ENCODE data around the gene MOV10L1. TPM values are rescaled to one million over a fixed set of nuclear protein-coding genes. Genes with fewer than 3 reads are reported as not detected.

Gene MOV10L1
- total and polyA plus RNA-seq, 2 donors (not counting 1 experiment from before 2014, with no cell fraction given), result 0.03 to 0.83 TPM

GRCh38 chr22:50211147-50211546, 121.3 kb downstream of the MOV10L1 start:
- Histone ChIP-seq H3K4me1 (ENCODE audit: control insufficient read depth, extremely low read depth, insufficient read depth, low read length) (no peaks in the 10 kb centered on the region), H3K9ac (ENCODE audit: insufficient read depth, low read length) (no peak overlapping the region), H3K9me3 (ENCODE audit: control insufficient read depth, insufficient read depth, low read depth, low read length) (no peaks in the 10 kb centered on the region), H3K79me2 (ENCODE audit: control insufficient read depth, insufficient read depth, low read length) (peaks cover 19% of the 10 kb centered on the region), H3K4me2 (ENCODE audit: extremely low read depth, insufficient read depth, low read length) (no peak overlapping the region), H3K27ac (ENCODE audit: insufficient read depth, low read length) (no peak overlapping the region), H4K20me1 (ENCODE audit: control insufficient read depth, extremely low read depth, insufficient read depth, low read length) (peaks cover 4% of the 10 kb centered on the region), H2AFZ (ENCODE audit: low read length) (no peak overlapping the region), H3K36me3 (ENCODE audit: control insufficient read depth, insufficient read depth, low read length) (peaks cover 36% of the 10 kb centered on the region), H3K4me3 (replicated peaks in 1 of 4; ENCODE audit: control extremely low read depth in 1 of 4, insufficient read depth in 1 of 4, low read depth in 3 of 4, low read length in 4 of 4) (no peak overlapping the region), H3K27me3 (ENCODE audit: control insufficient read depth, insufficient read depth, low read length) (no peaks in the 10 kb centered on the region)
- TF ChIP-seq EZH2 (IDR thresholded peaks at IDR 0.05; ENCODE audit: low read length, missing control alignments), result no peak
- TF ChIP-seq, protein P1, sequence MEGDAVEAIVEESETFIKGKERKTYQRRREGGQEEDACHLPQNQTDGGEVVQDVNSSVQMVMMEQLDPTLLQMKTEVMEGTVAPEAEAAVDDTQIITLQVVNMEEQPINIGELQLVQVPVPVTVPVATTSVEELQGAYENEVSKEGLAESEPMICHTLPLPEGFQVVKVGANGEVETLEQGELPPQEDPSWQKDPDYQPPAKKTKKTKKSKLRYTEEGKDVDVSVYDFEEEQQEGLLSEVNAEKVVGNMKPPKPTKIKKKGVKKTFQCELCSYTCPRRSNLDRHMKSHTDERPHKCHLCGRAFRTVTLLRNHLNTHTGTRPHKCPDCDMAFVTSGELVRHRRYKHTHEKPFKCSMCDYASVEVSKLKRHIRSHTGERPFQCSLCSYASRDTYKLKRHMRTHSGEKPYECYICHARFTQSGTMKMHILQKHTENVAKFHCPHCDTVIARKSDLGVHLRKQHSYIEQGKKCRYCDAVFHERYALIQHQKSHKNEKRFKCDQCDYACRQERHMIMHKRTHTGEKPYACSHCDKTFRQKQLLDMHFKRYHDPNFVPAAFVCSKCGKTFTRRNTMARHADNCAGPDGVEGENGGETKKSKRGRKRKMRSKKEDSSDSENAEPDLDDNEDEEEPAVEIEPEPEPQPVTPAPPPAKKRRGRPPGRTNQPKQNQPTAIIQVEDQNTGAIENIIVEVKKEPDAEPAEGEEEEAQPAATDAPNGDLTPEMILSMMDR (conservative IDR thresholded peaks at IDR 0.05 in 1 of 2, IDR thresholded peaks at IDR 0.05 in 1 of 2; ENCODE audit: low read depth in 1 of 2, low read length in 2 of 2), result no peak
- DNase-seq (ENCODE audit: low read depth in 2 of 2), result no peak

Other genes with a start within 250 kb of the MOV10L1 start
- gene ZBED4, start 236.2 kb upstream of the MOV10L1 start, total RNA-seq, result 6.3 and 6.4 TPM in 2 replicates
- gene ZBED4, start 236.2 kb upstream of the MOV10L1 start, polyA plus RNA-seq, result 3.5 and 4.8 TPM in 2 replicates
- gene ALG12, start 171.6 kb upstream of the MOV10L1 start, total RNA-seq, result 19.0 and 21.3 TPM in 2 replicates
- 9.6 and 10.5 TPM in 2 replicates for gene ALG12, start 171.6 kb upstream of the MOV10L1 start, polyA plus RNA-seq
- gene CRELD2, start 171.4 kb upstream of the MOV10L1 start, total RNA-seq, result 41.3 and 56.6 TPM in 2 replicates
- gene CRELD2, start 171.4 kb upstream of the MOV10L1 start, polyA plus RNA-seq, result 45.3 and 50.9 TPM in 2 replicates
- 40.1 and 47.7 TPM in 2 replicates for gene PIM3, start 129.2 kb upstream of the MOV10L1 start, total RNA-seq
- 6.8 and 8.0 TPM in 2 replicates for gene PIM3, start 129.2 kb upstream of the MOV10L1 start, polyA plus RNA-seq
- under 0.01 TPM in 1 of 2 replicates, not detected in the other for gene IL17REL, start 77.2 kb upstream of the MOV10L1 start, total RNA-seq
- gene IL17REL, start 77.2 kb upstream of the MOV10L1 start, polyA plus RNA-seq, result not detected in 2 replicates
- not detected in 2 replicates for gene TTLL8, start 31.7 kb upstream of the MOV10L1 start, total RNA-seq
- gene TTLL8, start 31.7 kb upstream of the MOV10L1 start, polyA plus RNA-seq, result not detected in 2 replicates
- gene MLC1, start 4.6 kb upstream of the MOV10L1 start, total RNA-seq, result under 0.01 TPM in 2 replicates
- gene MLC1, start 4.6 kb upstream of the MOV10L1 start, polyA plus RNA-seq, result not detected in 2 replicates
- gene PANX2, start 80.7 kb downstream of the MOV10L1 start, total RNA-seq, result under 0.01 and 0.17 TPM in 2 replicates
- gene PANX2, start 80.7 kb downstream of the MOV10L1 start, polyA plus RNA-seq, result 0.44 and 0.45 TPM in 2 replicates
- gene TRABD, start 95.9 kb downstream of the MOV10L1 start, total RNA-seq, result 15.2 and 17.2 TPM in 2 replicates
- 11.8 and 17.6 TPM in 2 replicates for gene TRABD, start 95.9 kb downstream of the MOV10L1 start, polyA plus RNA-seq
- 16.9 and 20.1 TPM in 2 replicates for gene SELENOO, start 111.0 kb downstream of the MOV10L1 start, total RNA-seq
- gene SELENOO, start 111.0 kb downstream of the MOV10L1 start, polyA plus RNA-seq, result 8.3 and 10.2 TPM in 2 replicates
- 19.0 and 23.8 TPM in 2 replicates for gene TUBGCP6, start 155.0 kb downstream of the MOV10L1 start, total RNA-seq
- gene TUBGCP6, start 155.0 kb downstream of the MOV10L1 start, polyA plus RNA-seq, result 6.7 and 7.3 TPM in 2 replicates
- 19.3 and 27.6 TPM in 2 replicates for gene HDAC10, start 161.3 kb downstream of the MOV10L1 start, total RNA-seq
- gene HDAC10, start 161.3 kb downstream of the MOV10L1 start, polyA plus RNA-seq, result 5.1 and 6.7 TPM in 2 replicates
- gene MAPK12, start 171.7 kb downstream of the MOV10L1 start, total RNA-seq, result 24.4 and 30.1 TPM in 2 replicates
- 16.4 and 21.5 TPM in 2 replicates for gene MAPK12, start 171.7 kb downstream of the MOV10L1 start, polyA plus RNA-seq
- 5.9 and 7.6 TPM in 2 replicates for gene MAPK11, start 180.4 kb downstream of the MOV10L1 start, total RNA-seq
- gene MAPK11, start 180.4 kb downstream of the MOV10L1 start, polyA plus RNA-seq, result 2.6 and 4.1 TPM in 2 replicates
- 130 and 209 TPM in 2 replicates for gene PLXNB2, start 217.6 kb downstream of the MOV10L1 start, total RNA-seq
- gene PLXNB2, start 217.6 kb downstream of the MOV10L1 start, polyA plus RNA-seq, result 62.7 and 72.9 TPM in 2 replicates
- gene DENND6B, start 237.0 kb downstream of the MOV10L1 start, total RNA-seq, result 2.0 and 2.1 TPM in 2 replicates
- 1.7 and 1.9 TPM in 2 replicates for gene DENND6B, start 237.0 kb downstream of the MOV10L1 start, polyA plus RNA-seq

All from fibroblast of lung (primary cell).